ENCODE measurements around the gene SNPH. TPM values are rescaled to one million over a fixed set of nuclear protein-coding genes. Genes with fewer than 3 reads are reported as not detected.

The SNPH gene
- total and polyA plus RNA-seq, 2 of the 8 experiments (the other 6 are each of a cell fraction or from before 2014, with no cell fraction given): 0.98 to 4.9 TPM

DNA sequence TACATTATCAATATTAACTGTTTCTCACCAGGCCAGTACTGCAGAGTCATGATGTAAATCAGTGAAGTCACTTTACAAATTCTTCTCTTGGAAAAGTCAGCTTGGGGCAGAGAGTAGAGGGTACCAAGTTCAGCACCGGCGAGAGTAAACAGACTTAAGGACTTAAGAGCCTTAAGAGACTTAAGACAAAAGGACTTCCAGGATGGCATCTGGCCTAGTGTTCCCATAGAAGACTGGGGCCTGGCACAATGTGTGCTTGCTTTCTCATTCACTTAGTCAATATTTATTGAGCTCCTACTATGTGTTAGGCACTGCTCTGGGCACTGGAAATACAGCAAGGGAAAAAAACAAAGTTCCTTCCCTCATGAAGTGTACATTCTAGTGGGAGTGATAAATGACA is 1.4 kb upstream of the SNPH start (continued):
- TF ChIP-seq EZH2 (IDR thresholded peaks at IDR 0.05; ENCODE audit: low read depth, low read length, severe bottlenecking): no peak
- no peak for TF ChIP-seq JUN (IDR thresholded peaks at IDR 0.05; ENCODE audit: low read depth, low read length)
- TF ChIP-seq KDM4A (IDR thresholded peaks at IDR 0.05; ENCODE audit: low read depth, low read length, severe bottlenecking): no peak
- no peak for TF ChIP-seq NANOG (IDR thresholded peaks at IDR 0.05; ENCODE audit: insufficient read depth, low read depth, low read length, poor library complexity, severe bottlenecking)
- no peak for TF ChIP-seq SAP30 (IDR thresholded peaks at IDR 0.05; ENCODE audit: insufficient read depth, insufficient replicate concordance, low read length)

All from H1 (cell line).